Thyroid gland (tissue), 4 donors: ENCODE data around the gene LSAMP.

Source experiments
- POLR2A ChIP-seq, 2 donors: fragments of 450-650 bp; IDR thresholded peaks; one replicate each; pipeline ENCODE4 v1.6.1; 2017; ENCODE audit warnings: antibody characterized with exemption in 2 of 2, mild to moderate bottlenecking in 2 of 2, moderate library complexity in 1 of 2
- TF ChIP-seq, protein P1 (sequence below), 6 experiments: fragments of 200-600 bp in 3 of 6; fragments of 450-650 bp in 3 of 6; sonication (generic) in 3 of 6; IDR thresholded peaks; one replicate each; pipeline ENCODE4 v1.5.1; 2016 to 2019; ENCODE audit warnings: antibody characterized with exemption in 6 of 6, mild to moderate bottlenecking in 2 of 6, inconsistent platforms in 1 of 6, moderate library complexity in 1 of 6

DNA sequence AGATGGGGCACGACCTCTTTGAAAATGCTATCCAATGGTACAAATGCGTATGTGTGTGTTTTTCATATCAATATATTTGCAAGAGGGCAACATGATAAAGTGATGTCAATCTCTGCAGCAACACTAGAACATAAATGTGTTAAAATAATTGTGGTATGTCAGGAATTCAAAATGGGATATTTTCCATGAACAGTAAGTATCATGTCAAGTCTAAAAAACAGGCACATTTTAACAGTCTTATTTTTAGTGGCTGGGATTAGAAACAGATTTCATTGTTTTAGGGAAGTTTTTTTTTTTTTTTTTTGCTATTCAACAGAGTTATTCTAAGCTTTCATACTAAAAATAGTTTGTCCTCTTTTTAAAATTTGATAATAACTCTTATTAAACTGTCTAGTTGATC is 612.2 kb downstream of the LSAMP start:
- TF ChIP-seq, protein P1, sequence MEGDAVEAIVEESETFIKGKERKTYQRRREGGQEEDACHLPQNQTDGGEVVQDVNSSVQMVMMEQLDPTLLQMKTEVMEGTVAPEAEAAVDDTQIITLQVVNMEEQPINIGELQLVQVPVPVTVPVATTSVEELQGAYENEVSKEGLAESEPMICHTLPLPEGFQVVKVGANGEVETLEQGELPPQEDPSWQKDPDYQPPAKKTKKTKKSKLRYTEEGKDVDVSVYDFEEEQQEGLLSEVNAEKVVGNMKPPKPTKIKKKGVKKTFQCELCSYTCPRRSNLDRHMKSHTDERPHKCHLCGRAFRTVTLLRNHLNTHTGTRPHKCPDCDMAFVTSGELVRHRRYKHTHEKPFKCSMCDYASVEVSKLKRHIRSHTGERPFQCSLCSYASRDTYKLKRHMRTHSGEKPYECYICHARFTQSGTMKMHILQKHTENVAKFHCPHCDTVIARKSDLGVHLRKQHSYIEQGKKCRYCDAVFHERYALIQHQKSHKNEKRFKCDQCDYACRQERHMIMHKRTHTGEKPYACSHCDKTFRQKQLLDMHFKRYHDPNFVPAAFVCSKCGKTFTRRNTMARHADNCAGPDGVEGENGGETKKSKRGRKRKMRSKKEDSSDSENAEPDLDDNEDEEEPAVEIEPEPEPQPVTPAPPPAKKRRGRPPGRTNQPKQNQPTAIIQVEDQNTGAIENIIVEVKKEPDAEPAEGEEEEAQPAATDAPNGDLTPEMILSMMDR (IDR thresholded peaks at IDR 0.05), result no peak
- TF ChIP-seq POLR2A (IDR thresholded peaks at IDR 0.05), result no peak
